Endothelial cell of umbilical vein (primary cell): Measurements from ENCODE around the gene ELMO1. TPM values are rescaled to one million over a fixed set of nuclear protein-coding genes. Genes with fewer than 3 reads are reported as not detected.

Source experiments
- BruUV-seq: library from RNA; stranded (reverse); fragments of 400-500 nt; replicated peaks from 2 replicates; lab custom pipeline; 2021; lab: Mats Ljungman, UMichigan
- CTCF ChIA-PET: fragments of 300-600, 350-600 bp; sonication (Branson Sonifier 250); formaldehyde crosslinking; loops from one replicate; lab custom pipeline; 2021; ENCODE audit warnings: antibody characterized with exemption, inconsistent platforms; lab: Charles Lee
- POLR2A ChIA-PET: fragments of 300-600, 350-600 bp; sonication (Branson Sonifier 250); formaldehyde crosslinking; loops from one replicate; lab custom pipeline; 2021; ENCODE audit warnings: antibody characterized with exemption, inconsistent platforms; lab: Charles Lee
- DNase-seq: peaks from one replicate; pipeline ENCODE4 v3.0.0-alpha.2; 2011; ENCODE audit warnings: low read depth, low spot score
- FAIRE-seq: peaks from 2 replicates; lab custom pipeline; 2011; peaks lifted over from hg19 to GRCh38; lab: Jason Lieb, UNC
- H2AFZ ChIP-seq: 2 replicates; pipeline ENCODE4 v1.6.0; 2012; ENCODE audit warnings: low read depth, low read length, control low read depth, inconsistent platforms
- H3K27ac ChIP-seq: 2 replicates; pipeline ENCODE4 v1.5.1; 2011; ENCODE audit warnings: low read depth, mild to moderate bottlenecking, control low read depth, low read length, moderate library complexity; ENCODE audit not compliant: insufficient read depth
- H3K27me3 ChIP-seq, 2 experiments: 2 replicates each; pipeline versions ENCODE4 v1.6.0 to v1.6.1; 2011; ENCODE audit warnings: low read length in 2 of 2, mixed read lengths in 1 of 2; ENCODE audit not compliant: control insufficient read depth in 2 of 2, insufficient read depth in 2 of 2
- H3K36me3 ChIP-seq, 2 experiments: 2 replicates in 1 of 2; 3 replicates in 1 of 2; pipeline ENCODE4 v1.5.1; 2011; ENCODE audit warnings: low read length in 2 of 2, mild to moderate bottlenecking in 1 of 2, moderate library complexity in 1 of 2; ENCODE audit not compliant: control insufficient read depth in 2 of 2, insufficient read depth in 2 of 2; ENCODE audit errors: extremely low read depth in 1 of 2
- H3K4me1 ChIP-seq: 3 replicates; pipeline ENCODE4 v1.5.1; 2011; ENCODE audit warnings: mild to moderate bottlenecking, low read length; ENCODE audit not compliant: control insufficient read depth, insufficient read depth; ENCODE audit errors: extremely low read depth
- H3K4me2 ChIP-seq: 2 replicates; pipeline ENCODE4 v1.6.1; 2011; ENCODE audit warnings: low read length, control low read depth, mixed read lengths; ENCODE audit not compliant: insufficient read depth
- H3K4me3 ChIP-seq, 3 experiments: fragments of 200-600 bp in 1 of 3; sonication (generic), shearing (Covaris generic) in 1 of 3; replicated peaks in 1 of 3; 2 replicates each; pipeline ENCODE4 v1.5.1; 2011 to 2016; ENCODE audit warnings: control low read depth in 3 of 3, low read length in 3 of 3, mild to moderate bottlenecking in 2 of 3, inconsistent platforms in 1 of 3, low read depth in 1 of 3, moderate library complexity in 1 of 3; ENCODE audit not compliant: insufficient read depth in 1 of 3
- H3K79me2 ChIP-seq: 2 replicates; pipeline ENCODE4 v1.6.0; 2012; ENCODE audit warnings: low read length, inconsistent platforms; ENCODE audit not compliant: control insufficient read depth, insufficient read depth
- H3K9ac ChIP-seq: replicated peaks from 2 replicates; pipeline ENCODE3; 2011; ENCODE audit warnings: low read length, control low read depth; ENCODE audit not compliant: insufficient read depth; ENCODE audit errors: extremely low read depth
- H3K9me1 ChIP-seq: replicated peaks from 3 replicates; pipeline ENCODE4 v1.6.0; 2011; ENCODE audit warnings: mild to moderate bottlenecking, low read length; ENCODE audit not compliant: control insufficient read depth, insufficient read depth; ENCODE audit errors: extremely low read depth
- H3K9me3 ChIP-seq: replicated peaks from 2 replicates; pipeline ENCODE4 v1.5.1; 2012; ENCODE audit warnings: low read length, inconsistent platforms; ENCODE audit not compliant: control insufficient read depth, insufficient read depth
- H4K20me1 ChIP-seq: replicated peaks from 2 replicates; pipeline ENCODE3; 2011; ENCODE audit warnings: mild to moderate bottlenecking, low read length; ENCODE audit not compliant: control insufficient read depth, insufficient read depth; ENCODE audit errors: extremely low read depth
- EZH2 ChIP-seq: IDR thresholded peaks from 2 replicates; pipeline ENCODE4 v1.6.1; 2012; ENCODE audit warnings: borderline replicate concordance, low read depth, mild to moderate bottlenecking, moderate library complexity, low read length, inconsistent platforms; ENCODE audit not compliant: severe bottlenecking
- FOS ChIP-seq: IDR thresholded peaks from 2 replicates; pipeline ENCODE4 v1.6.1; 2011; ENCODE audit warnings: mild to moderate bottlenecking, low read length, moderate library complexity, borderline replicate concordance; ENCODE audit not compliant: insufficient read depth
- GATA2 ChIP-seq: IDR thresholded peaks from 2 replicates; pipeline ENCODE4 v1.7.0; 2011; ENCODE audit warnings: low read depth, mild to moderate bottlenecking, moderate library complexity, mixed read lengths, low read length; ENCODE audit not compliant: insufficient read length, insufficient read depth
- JUN ChIP-seq: IDR thresholded peaks from 2 replicates; pipeline ENCODE4 v1.6.1; 2011; ENCODE audit warnings: borderline replicate concordance, low read depth; ENCODE audit not compliant: insufficient read length, insufficient read depth
- MAX ChIP-seq: IDR thresholded peaks from 2 replicates; pipeline ENCODE4 v1.6.1; 2011; ENCODE audit not compliant: insufficient read depth, insufficient read length
- MYC ChIP-seq: IDR thresholded peaks from one replicate; pipeline ENCODE4 v1.6.1; 2011; ENCODE audit warnings: mild to moderate bottlenecking, low read depth, low read length
- POLR2A ChIP-seq: IDR thresholded peaks from 2 replicates; pipeline ENCODE4 v1.6.1; 2012; ENCODE audit warnings: low read depth, mild to moderate bottlenecking, control low read depth, low read length
- POLR2AphosphoS5 ChIP-seq: IDR thresholded peaks from 2 replicates; pipeline ENCODE4 v1.6.1; 2012; ENCODE audit warnings: low read depth, mild to moderate bottlenecking, control low read depth, low read length, moderate library complexity; ENCODE audit not compliant: insufficient read depth
- dilution Hi-C: fragments of 300-500 bp; cut with MboI; formaldehyde crosslinking; loops from one replicate; pipeline ENCODE4 v1.15.0; 2019; ENCODE audit warnings: low sequenced_read_pairs; ENCODE audit not compliant: extremely low pct_ligation_motif_present
- intact Hi-C: fragments of 100-400 bp; cut with micrococcal nuclease; formaldehyde crosslinking; loops from one replicate; pipeline ENCODE4 v1.10.0; 2022
- polyA plus RNA-seq, 4 experiments: library from polyadenylated mRNA; depleted of rRNA in 3 of 4; stranded (reverse) in 3 of 4; unstranded in 1 of 4; fragments of >200 nt; gene quantifications; 2 replicates each; pipeline versions ENCODE4 v1.2.1 to v1.2.3, GENCODE V29; 2011 to 2012; ENCODE audit warnings: missing spikeins in 1 of 4
- total RNA-seq: library from RNA; stranded (reverse); gene quantifications from 2 replicates; pipeline ENCODE4 v1.2.3, GENCODE V29; 2021
- TF ChIP-seq, protein P1 (sequence below), 2 donors: IDR thresholded peaks; 1 replicate in 1 of 2; 2 replicates in 1 of 2; pipeline ENCODE4 v1.5.1; 2011; ENCODE audit warnings: low read length in 2 of 2, mild to moderate bottlenecking in 2 of 2, moderate library complexity in 2 of 2, control low read depth in 1 of 2, inconsistent platforms in 1 of 2, low read depth in 1 of 2; ENCODE audit not compliant: insufficient read depth in 1 of 2; ENCODE audit errors: extremely low read depth in 1 of 2

The ELMO1 gene
- total and polyA plus RNA-seq, 2 donors (not counting 3 experiments of a cell fraction or from before 2014, with no cell fraction given): 17.0 to 30.6 TPM

DNA sequence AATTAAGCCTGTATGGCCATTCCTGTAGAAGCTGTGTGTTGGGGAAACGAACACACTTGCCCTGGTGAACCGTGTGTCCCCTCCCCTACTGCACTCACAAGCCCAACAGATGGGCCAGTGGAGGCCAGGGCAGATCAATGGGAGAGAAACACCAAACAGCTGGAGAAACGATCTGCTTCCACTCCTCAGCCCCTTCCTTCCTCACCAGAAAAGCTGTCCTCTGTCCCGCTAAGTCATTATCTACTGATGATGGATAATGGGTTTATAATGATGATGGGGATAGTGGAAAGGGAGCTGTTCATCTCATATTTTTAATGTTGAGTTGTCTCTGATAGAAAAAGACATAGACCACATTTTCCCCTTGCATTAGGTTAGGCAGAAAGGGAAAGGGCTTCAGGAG lies 99.7 kb downstream of the ELMO1 start:
- BruUV-seq: no TSS peak

More for the DNA sequence above, 99.7 kb downstream of the ELMO1 start:
- Histone ChIP-seq H3K4me2 (no peak overlapping the region), H3K9ac (no peak overlapping the region), H2AFZ (no peak overlapping the region), H3K9me3 (no peaks in the 10 kb centered on the region), H4K20me1 (no peaks in the 10 kb centered on the region), H3K27ac (no peak overlapping the region), H3K79me2 (no peaks in the 10 kb centered on the region), H3K4me1 (peaks cover 5% of the 10 kb centered on the region), H3K4me3 (no peak overlapping the region), H3K27me3 (no peaks in the 10 kb centered on the region), H3K9me1 (no peaks in the 10 kb centered on the region), H3K36me3 (no peaks in the 10 kb centered on the region)
- dilution Hi-C loops (no loop called here), intact Hi-C loops (no loop called here)
- TF ChIP-seq MAX (no peak), FOS (no peak), MYC (no peak), JUN (no peak), GATA2 (no peak), POLR2A (no peak), POLR2AphosphoS5 (no peak), EZH2 (no peak)
- TF ChIP-seq, protein P1, sequence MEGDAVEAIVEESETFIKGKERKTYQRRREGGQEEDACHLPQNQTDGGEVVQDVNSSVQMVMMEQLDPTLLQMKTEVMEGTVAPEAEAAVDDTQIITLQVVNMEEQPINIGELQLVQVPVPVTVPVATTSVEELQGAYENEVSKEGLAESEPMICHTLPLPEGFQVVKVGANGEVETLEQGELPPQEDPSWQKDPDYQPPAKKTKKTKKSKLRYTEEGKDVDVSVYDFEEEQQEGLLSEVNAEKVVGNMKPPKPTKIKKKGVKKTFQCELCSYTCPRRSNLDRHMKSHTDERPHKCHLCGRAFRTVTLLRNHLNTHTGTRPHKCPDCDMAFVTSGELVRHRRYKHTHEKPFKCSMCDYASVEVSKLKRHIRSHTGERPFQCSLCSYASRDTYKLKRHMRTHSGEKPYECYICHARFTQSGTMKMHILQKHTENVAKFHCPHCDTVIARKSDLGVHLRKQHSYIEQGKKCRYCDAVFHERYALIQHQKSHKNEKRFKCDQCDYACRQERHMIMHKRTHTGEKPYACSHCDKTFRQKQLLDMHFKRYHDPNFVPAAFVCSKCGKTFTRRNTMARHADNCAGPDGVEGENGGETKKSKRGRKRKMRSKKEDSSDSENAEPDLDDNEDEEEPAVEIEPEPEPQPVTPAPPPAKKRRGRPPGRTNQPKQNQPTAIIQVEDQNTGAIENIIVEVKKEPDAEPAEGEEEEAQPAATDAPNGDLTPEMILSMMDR (IDR thresholded peaks at IDR 0.05; ENCODE audit: extremely low read depth in 1 of 2, insufficient read depth in 1 of 2, low read depth in 1 of 2, low read length in 2 of 2): no peak
- POLR2A ChIA-PET: no interaction called here
- no peak for DNase-seq
- no peak for FAIRE-seq
- CTCF ChIA-PET: interaction anchor here (1.3 kb wide), 1 partner anchor 16 kb away, joined by 3 read pairs; no protein-coding TSS in a partner anchor
